Panc1 (cell line): ENCODE measurements around the gene HTRA3. TPM values are rescaled to one million over a fixed set of nuclear protein-coding genes. Genes with fewer than 3 reads are reported as not detected.

ENCODE experiments used
- ATAC-seq: fragments of 200-7000 bp; cut with Tn5 transposase; 2 replicates; pipeline ENCODE4 v1.9.1; 2020; ENCODE audit warnings: mild to moderate bottlenecking, moderate library complexity
- BruUV-seq: library from RNA; stranded (reverse); fragments of 400-500 nt; replicated peaks from 2 replicates; lab custom pipeline; 2021; lab: Mats Ljungman, UMichigan
- CTCF ChIA-PET: fragments of 300-600 bp; sonication (Branson Sonifier 250); formaldehyde crosslinking; loops from one replicate; lab custom pipeline; 2022; ENCODE audit warnings: antibody characterized with exemption; lab: Charles Lee
- POLR2A ChIA-PET: fragments of 300-600 bp; sonication (Branson Sonifier 250); formaldehyde crosslinking; loops from one replicate; lab custom pipeline; 2022; ENCODE audit warnings: antibody characterized with exemption; lab: Charles Lee
- DNase-seq: peaks from one replicate; pipeline ENCODE4 v3.0.0-alpha.2; 2010; ENCODE audit warnings: low read depth, low spot score
- H3K27ac ChIP-seq: 2 replicates; pipeline ENCODE4 v1.5.1; 2011; ENCODE audit warnings: mild to moderate bottlenecking, low read length, inconsistent platforms
- H3K27me3 ChIP-seq: fragments of 200-500 bp; sonication (Bioruptor generic); 2 replicates; pipeline ENCODE4 v1.6.0; 2014; ENCODE audit warnings: low read length, inconsistent platforms; ENCODE audit not compliant: control insufficient read depth, insufficient read depth
- H3K36me3 ChIP-seq: fragments of 200-500 bp; sonication (Bioruptor generic); 2 replicates; pipeline ENCODE4 v1.5.1; 2014; ENCODE audit warnings: inconsistent platforms, mild to moderate bottlenecking, low read length, moderate library complexity; ENCODE audit not compliant: control insufficient read depth, insufficient read depth
- H3K4me1 ChIP-seq: 2 replicates; pipeline ENCODE4 v1.5.1; 2011; ENCODE audit warnings: inconsistent platforms, mild to moderate bottlenecking, low read length, moderate library complexity; ENCODE audit not compliant: control insufficient read depth, insufficient read depth
- H3K4me3 ChIP-seq, 2 experiments: 2 replicates each; pipeline ENCODE4 v1.5.1; 2011 to 2012; ENCODE audit warnings: low read depth in 2 of 2, low read length in 2 of 2, mild to moderate bottlenecking in 2 of 2, inconsistent platforms in 1 of 2, moderate library complexity in 1 of 2
- H3K9me3 ChIP-seq: fragments of 200-500 bp; sonication (Bioruptor generic); 2 replicates; pipeline ENCODE4 v1.5.1; 2014; ENCODE audit warnings: low read depth, mild to moderate bottlenecking, inconsistent platforms, low read length, moderate library complexity; ENCODE audit not compliant: control insufficient read depth, insufficient read depth
- CTCF ChIP-seq: fragments of 450-650 bp; IDR thresholded peaks from 2 replicates; pipeline ENCODE4 v1.5.1; 2017; ENCODE audit warnings: mild to moderate bottlenecking
- POLR2AphosphoS5 ChIP-seq: IDR thresholded peaks from 2 replicates; pipeline ENCODE4 v1.6.1; 2012; ENCODE audit warnings: mild to moderate bottlenecking, low read depth, low read length, moderate library complexity
- REST ChIP-seq, 2 experiments: IDR thresholded peaks; 2 replicates each; pipeline ENCODE4 v1.6.1; 2011 to 2012; ENCODE audit warnings: low read depth in 2 of 2, control low read depth in 1 of 2, low read length in 1 of 2, mild to moderate bottlenecking in 1 of 2, moderate library complexity in 1 of 2; ENCODE audit not compliant: insufficient read depth in 1 of 2
- SIN3A ChIP-seq: IDR thresholded peaks from 2 replicates; pipeline ENCODE4 v1.6.1; 2012; ENCODE audit warnings: low read depth, mild to moderate bottlenecking, low read length, moderate library complexity, borderline replicate concordance; ENCODE audit not compliant: insufficient read depth
- TCF7L2 ChIP-seq: IDR thresholded peaks from 2 replicates; pipeline ENCODE4 v1.6.1; 2011; ENCODE audit warnings: mild to moderate bottlenecking, low read depth, low read length, inconsistent platforms
- in situ Hi-C: cut with HindIII; loops from 2 replicates; pipeline ENCODE4 v1.10.0; 2016; ENCODE audit warnings: low sequenced_read_pairs, low pct_unique_long_range_greater_than_20kb
- intact Hi-C: fragments of 100-400 bp; cut with micrococcal nuclease; formaldehyde crosslinking; loops from one replicate; pipeline ENCODE4 v1.10.0; 2022; ENCODE audit not compliant: unreplicated experiment
- total RNA-seq: library from RNA; stranded (reverse); gene quantifications from one replicate; pipeline ENCODE4 v1.2.1, GENCODE V29; 2021; ENCODE audit not compliant: unreplicated experiment

HTRA3 gene
- total RNA-seq, 1 experiment from 2014 or later = 0.98 TPM

- H3K36me3 ChIP-seq = no peaks in the 10 kb centered on the region
- CTCF ChIA-PET = no interaction called here
- no peak for ATAC-seq
- no peaks in the 10 kb centered on the region for H3K4me1 ChIP-seq
- in situ Hi-C loops = no loop called here
- intact Hi-C loops = no loop called here
- no peak for DNase-seq
- H3K9me3 ChIP-seq = no peaks in the 10 kb centered on the region
- POLR2A ChIA-PET = no interaction called here
- no peak overlapping the region for H3K4me3 ChIP-seq
- no peak overlapping the region for H3K27ac ChIP-seq
- no TSS peak for BruUV-seq
- H3K27me3 ChIP-seq = no peaks in the 10 kb centered on the region
- TF ChIP-seq POLR2AphosphoS5 (no peak), SIN3A (no peak), REST (IDR thresholded peaks at IDR 0.05; ENCODE audit: insufficient read depth in 1 of 2, low read depth in 2 of 2, low read length in 1 of 2) (no peak), TCF7L2 (no peak), CTCF (no peak)
These were observed 67.0 kb downstream of the HTRA3 start for GRCh38 chr4:8336412-8337075.

- BruUV-seq = no TSS peak
- no peak for ATAC-seq
- Histone ChIP-seq H3K27me3 (no peaks in the 10 kb centered on the region), H3K4me1 (no peaks in the 10 kb centered on the region), H3K36me3 (no peaks in the 10 kb centered on the region), H3K4me3 (no peak overlapping the region), H3K9me3 (no peaks in the 10 kb centered on the region), H3K27ac (no peak overlapping the region)
- in situ Hi-C loops = no loop called here
- intact Hi-C loops = no loop called here
- CTCF ChIA-PET = no interaction called here
- POLR2A ChIA-PET = no interaction called here
- no peak for TF ChIP-seq SIN3A
- no peak for TF ChIP-seq POLR2AphosphoS5
- no peak for TF ChIP-seq TCF7L2
- TF ChIP-seq CTCF = no peak
- no peak for DNase-seq
These were observed 68.9 kb downstream of the HTRA3 start for GRCh38 chr4:8338351-8338961.
